NCI-H226 (cell line): ENCODE measurements around the gene TMEM101.
"Not testable (repeated sequence)": the region's sequence is repeated elsewhere in the genome, so short reads cannot be mapped to it uniquely, and the experiment has no call there.

Source experiments
- DNase-seq: peaks from one replicate; pipeline ENCODE4 v3.0.0-alpha.2; 2015

The TMEM101 gene

DNA sequence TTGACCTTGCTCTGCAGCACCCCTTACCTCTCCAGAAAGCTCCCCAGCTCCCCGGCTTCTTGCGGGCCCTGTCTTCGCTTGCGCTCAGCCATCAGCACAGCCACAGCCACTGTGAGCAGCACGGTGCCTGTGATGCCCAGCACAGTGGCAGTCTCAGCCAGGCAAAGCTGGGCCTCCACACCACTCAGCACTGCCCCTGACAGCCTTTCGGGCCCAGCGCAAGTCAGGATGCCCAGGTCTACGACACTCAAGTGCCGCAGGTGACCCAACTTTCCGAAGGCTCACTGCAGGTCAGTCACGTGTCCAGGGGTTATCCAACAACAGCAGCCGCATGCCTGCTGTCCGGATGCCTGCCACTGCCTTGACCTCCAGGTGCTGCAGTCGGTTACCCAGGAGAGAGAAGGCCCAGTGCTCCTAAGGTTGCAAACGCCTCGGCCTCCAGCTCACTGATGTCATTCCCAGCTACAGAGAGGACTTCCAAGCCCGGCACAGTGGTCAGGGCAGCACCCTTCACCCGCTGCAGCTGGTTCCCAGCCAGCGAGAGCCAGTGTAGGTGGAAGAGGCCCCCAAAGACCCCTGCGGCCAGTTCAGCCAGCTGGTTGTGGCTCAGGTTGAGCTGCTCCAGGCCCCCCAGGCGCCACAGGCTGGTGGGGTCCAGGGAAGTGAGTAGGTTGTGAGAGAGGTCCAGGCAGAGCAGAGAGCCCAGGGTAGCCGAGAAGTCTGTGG is 8.9 kb upstream of the TMEM101 start:
- DNase-seq = no peak

DNA sequence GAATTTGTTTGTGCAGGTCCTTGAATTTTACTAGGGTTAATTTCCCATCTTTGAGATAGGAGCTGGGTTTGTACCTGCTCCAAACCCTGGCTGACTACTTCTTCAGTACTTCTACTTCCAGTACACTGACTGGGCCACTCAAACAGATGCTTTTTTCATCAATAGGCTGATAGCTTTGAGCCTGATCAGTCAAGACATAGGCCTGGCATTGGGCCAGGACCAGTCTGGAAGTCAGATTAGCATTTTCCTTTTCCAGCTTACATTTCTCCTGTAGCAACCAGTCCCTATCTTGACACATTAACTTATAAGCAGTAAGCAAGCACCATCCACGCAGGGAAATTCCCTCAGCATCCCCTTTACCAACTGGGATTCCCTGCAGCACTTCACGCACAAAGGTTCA is 7.5 kb upstream of the TMEM101 start:
- DNase-seq = no peak

DNA sequence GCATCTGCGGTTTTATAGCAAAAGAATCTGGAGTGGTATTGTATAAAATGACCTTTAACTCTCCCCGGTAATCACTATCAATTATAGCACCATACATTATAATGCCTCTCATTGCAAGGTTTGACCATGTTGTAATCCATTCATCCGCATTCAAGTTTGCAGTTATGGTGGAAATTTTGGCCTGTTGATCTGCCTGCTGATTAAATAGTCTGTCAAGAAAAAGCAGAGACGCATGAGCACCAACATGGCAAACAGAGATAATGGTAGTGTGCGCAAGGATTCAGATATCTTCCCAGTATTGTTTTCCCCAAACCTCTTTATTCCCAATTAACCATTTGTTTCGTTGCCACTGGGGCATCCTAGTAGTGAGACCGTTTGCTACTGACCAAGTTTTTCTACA is 6.5 kb upstream of the TMEM101 start:
- not testable (repeated sequence) for DNase-seq

DNA sequence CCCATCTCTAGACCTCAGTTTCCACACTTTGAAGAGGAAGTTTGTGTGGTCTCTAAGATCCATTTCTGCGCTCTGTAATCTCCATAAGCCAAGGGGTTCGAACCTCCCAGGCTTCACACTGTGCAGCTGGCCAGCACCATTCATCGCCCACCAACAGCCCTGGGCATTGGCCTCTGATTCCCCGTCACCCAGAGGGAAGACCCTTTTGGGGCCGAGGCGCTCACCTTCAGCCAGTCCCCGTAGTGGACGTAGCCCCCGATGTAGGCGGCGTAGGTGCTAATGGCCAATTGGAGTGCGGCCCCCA is 678 bp downstream of the TMEM101 start:
- no peak for DNase-seq

DNA sequence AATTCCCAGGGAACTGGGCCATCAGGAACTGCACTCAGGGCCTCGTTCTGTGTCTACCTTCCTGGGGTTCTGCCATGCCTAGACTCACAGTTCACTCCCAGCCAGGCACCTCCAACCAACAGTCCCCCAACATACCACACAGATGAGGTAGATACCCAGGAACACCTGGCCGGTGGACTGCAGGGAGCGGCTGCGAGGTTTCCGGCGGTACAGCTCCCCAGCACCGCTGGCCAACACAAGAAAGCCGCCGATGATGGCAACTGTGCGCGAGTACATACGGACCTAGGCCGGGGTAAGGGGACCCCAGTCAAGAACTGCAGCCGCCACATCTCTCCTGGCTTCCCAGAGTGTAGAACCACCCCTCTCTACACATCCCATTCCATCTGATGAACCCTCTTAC is 1.9 kb downstream of the TMEM101 start:
- no peak for DNase-seq

DNA sequence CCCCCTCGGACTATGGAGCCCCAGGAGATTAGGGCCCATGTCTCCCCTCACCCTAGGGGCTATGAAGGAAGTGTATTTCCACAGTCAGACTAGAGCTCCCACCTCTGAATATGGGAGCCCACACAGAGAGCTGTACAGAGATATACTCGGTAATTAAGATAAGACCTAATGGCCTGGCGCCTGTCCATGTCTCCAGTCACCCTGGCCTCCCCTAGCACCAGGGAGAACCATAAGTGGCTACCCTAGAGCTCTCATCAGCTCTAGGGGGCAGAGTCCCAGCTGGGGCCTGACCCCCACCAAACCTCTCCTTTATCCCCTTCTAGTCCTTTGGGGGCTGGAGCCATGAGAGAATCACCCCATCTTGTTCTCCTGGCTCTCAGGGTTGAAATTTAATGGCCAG is 2.4 kb downstream of the TMEM101 start:
- DNase-seq = no peak

DNA sequence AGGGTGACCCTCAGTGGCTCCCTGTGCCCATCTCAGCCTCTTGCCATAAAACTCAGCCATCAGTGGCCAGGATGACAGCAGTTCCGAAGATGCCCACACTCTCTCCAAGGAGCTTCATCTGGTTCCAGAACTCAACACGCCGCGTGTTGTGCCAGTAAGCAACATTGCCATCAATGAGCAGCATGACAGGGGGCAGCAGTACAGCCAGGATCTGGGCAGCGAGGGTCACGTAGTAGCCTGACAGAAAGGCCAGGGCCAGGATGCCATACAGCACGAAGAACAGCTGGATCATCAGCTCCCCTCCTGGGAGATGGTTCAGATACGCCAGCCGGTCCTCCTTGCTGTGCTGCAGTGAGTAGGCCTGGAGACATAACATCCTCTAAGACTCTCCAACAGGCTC is 2.9 kb downstream of the TMEM101 start:
- DNase-seq = no peak

DNA sequence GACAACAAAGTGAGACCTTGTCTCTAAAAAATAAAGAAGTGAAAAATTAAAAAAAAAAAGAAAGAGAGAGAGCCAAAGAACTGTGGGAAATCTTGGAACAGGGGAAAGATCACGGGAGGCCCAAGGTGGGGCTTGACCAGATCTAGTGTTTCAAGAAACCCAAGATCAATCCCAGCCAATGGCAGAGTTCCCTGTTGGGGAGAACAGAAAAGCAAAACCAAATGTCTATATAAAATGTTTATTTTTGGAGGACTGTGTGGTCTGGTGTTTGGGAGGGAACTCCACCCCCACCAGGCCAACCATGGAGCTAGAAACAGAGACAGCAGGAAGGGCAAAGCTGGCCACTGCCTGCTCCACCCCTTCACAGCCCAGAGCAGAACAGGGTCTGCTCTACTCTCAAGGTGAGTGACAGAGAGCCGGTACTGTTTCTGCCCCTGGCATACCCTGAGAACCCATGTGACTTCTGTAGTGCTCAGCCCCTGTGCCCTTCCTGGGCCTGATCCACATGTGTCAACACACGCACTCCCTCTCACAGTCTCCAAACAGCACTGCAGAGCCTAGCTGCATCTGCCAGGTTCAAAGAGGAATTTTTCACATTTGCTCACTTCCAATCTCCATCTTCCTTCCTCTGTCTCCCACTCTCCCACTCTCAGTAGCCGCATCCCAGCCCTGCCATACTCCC is 3.7 kb downstream of the TMEM101 start:
- no peak for DNase-seq

DNA sequence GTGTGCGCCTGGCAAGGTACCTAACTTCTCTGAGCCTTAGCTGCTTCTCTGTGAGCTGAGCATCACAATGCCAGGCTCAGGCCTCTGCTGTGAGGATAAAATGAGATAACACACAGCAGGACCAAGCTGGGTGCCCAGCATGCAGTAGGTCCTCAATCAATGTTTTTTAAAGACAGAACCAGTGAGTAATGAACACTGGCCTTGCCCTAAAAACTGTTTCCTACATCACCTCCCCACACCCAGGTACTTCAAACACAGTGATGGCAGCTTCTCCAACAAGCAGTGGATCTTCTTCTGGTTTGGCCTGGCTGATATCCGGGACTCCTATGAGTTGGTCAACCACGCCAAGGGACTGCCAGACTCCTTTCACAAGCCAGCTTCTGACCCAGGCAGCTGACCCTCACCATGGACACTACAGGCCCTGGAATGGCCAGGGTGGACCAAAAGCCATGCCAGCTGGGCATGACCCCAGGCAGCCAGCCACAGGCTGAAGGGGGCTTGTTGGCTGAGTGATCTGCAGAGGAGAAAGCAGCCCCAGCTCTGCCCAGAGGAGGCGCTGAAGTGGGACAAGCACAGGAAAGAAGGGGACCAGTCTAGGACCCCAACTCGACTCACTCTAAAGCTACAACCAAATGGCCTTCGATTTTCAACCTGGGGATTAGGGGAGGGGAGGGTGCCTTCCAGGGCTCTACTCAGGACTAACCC is 6.4 kb downstream of the TMEM101 start:
- no peak for DNase-seq

DNA sequence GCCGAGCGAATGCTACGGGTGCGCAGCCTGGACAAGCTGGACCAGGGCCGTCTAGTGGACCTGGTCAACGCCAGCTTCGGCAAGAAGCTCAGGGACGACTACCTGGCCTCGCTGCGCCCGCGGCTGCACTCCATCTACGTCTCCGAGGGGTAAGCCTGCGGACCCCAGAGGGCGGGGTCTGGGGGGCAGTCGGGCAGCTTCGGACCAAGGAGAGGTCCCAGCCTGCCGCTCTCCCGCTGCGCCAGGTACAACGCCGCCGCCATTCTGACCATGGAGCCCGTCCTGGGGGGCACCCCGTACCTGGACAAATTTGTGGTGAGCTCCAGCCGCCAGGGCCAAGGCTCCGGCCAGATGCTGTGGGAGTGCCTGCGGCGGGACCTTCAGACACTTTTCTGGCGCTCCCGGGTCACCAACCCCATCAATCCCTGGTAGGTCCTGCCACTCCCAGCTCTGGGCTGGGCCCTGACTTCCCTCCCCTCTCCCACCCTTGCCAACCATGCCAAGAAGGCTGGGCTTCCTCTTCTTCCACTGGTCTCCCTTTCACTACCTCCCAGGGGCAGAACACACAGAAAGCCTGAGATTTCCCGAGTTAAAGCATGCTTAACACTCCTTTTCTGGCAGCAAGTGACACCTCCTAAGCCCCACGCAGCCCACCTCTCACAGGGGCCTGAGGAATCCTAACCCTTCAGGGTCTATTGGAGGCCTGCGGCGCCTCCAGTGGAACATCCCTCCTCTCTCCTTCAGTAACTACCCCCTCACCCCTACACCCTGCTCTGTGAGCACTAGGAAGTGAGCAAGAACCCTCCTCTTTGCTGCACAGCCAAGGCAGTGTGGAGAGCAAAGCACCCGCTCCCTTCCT is 7.2 kb downstream of the TMEM101 start:
- peak; percentile 59 for DNase-seq

DNA sequence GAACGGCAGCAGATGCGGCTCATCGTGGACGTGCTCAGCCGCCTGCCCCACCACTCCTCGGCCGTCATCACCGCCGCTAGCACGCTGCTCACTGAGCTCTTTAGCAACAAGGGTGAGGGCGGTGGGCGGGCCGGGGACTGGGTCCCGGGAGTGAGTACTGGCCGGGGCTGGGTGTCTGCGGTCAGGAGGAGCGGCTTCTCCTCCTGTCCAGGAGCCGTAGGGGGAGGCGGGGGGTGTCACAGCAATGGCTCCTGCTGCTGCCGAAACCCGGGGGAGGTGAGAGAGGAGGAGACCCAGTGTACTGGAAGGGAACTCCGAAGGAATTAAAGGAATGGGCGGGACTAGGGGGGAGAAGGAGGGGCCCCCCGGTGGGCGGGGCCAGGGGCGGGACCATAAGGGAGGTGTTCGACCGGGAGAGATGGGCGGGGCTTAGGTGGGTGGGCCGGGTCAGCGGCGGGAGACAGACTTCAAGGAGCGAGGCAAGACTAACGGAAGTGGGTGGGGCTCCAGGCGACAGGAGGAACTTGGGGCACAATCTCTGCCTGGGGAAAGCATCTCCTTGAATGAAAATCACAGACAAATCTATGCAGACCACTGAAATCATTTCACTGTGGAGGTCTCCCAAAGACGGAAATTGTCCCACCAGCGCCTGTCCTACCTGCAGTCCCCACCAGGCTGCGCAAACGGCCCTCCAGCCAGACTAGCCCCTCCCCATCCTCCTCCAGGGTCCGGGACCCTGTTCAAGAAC is 8.0 kb downstream of the TMEM101 start:
- DNase-seq = peak; percentile 95

DNA sequence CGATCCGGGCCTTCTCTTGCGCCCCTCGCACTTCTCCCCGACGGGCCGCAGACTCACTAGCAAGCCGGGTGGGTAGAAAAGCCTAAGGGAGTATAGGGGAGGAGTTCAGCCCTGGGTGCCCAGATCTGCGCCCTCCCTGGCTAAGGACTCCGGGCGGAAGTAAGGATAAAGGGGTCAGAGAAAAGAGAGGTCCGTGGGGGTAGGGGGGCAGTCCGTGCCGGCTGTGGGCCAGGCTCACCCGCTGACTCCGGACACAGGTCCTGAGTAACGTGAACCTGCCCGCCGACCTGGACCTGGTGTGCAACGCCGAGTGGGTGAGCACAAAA is 8.5 kb downstream of the TMEM101 start:
- DNase-seq = no peak

DNA sequence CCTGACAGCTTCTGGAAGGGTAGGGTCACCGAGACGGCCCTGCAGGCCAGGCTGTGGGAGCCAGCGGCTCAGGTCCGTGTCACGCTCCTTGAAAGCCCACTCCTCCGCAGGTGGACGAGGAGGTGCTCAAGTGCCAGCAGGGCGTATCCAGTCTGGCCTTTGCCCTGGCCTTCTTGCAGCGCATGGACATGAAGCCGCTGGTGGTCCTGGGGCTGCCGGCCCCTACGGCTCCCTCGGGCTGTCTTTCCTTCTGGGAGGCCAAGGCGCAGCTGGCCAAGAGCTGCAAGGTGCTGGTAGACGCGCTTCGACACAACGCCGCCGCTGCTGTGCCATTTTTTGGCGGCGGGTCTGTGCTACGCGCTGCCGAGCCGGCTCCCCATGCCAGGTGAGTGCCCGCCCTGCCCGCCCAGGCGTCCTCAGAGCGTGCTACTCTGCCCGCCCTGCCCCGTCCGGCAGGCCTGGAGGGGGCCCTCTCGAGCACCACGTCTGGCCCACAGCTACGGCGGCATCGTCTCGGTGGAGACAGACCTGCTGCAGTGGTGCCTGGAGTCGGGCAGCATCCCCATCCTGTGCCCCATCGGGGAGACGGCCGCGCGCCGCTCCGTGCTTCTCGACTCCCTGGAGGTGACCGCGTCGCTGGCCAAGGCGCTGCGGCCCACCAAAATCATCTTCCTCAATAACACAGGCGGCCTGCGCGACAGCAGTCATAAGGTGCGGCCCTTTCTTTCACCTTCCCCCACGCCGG is 9.1 kb downstream of the TMEM101 start:
- no peak for DNase-seq

DNA sequence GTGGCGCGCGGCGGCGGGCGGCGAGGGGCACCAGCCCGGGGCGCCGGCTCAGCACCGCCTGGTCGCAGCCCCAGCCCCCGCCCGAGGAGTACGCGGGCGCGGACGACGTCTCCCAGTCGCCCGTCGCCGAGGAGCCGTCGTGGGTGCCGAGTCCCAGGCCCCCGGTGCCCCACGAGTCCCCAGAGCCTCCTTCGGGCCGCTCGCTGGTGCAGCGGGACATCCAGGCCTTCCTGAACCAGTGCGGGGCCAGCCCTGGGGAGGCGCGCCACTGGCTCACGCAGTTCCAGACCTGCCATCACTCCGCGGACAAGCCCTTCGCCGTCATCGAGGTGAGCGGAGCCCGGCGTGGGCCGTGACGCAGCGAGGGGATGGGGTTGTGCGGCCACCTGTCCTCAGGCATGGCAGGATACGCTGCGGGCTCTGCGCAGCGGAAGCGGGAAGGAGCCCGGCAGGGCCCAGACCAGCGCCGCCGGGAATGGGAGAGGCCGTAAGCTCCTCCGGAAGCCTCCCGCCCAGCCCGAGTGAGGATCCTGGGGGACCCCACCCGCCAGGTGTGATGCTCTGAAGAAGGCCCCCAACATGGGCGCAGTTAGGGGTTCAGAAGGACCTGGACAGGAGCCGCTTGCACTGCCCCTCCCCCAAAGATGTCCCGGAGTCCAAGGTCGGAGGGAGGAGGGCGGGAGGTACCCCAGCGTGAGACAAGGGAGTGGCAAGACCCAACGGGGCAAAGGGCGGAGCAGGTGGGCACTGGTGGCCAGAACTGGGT is 9.8 kb downstream of the TMEM101 start:
- no peak for DNase-seq

DNA sequence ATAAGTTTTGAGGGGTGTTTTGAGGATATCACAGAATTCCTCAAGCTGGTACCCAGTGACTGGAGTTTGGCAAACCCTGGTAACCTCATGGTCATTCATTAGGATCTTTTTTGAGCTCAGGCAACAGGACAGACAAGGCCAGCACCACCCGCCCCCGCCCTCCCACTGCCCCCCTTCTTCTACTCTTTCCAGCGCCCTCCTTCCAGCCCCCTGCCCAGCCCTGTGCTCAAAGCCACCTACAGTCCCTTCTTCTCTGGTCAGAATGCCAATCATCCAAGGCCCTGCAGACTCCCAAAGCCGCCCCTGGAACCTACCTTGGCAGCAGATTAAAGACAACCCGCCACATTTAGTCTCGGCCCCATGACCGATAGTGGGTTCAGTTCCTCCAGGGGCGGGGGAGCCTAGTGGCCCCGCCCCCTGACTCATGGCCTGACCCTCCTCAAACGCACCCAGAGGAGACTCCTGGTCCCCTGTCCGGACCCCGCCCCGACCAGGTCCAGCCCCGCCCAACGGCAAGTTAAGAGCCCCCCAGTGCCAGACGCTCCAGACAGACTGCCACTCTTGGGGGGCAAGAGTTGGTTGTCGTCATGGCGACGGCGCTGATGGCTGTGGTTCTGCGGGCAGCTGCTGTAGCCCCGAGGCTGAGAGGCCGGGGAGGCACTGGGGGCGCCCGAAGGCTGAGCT is 10.5 kb downstream of the TMEM101 start, which contains the start of gene NAGS:
TSS of gene NAGS (plus strand) at position 546 of the 684 bp plus-strand sequence. CDS start at position 588, 42 bp downstream.
- DNase-seq = no peak

DNA sequence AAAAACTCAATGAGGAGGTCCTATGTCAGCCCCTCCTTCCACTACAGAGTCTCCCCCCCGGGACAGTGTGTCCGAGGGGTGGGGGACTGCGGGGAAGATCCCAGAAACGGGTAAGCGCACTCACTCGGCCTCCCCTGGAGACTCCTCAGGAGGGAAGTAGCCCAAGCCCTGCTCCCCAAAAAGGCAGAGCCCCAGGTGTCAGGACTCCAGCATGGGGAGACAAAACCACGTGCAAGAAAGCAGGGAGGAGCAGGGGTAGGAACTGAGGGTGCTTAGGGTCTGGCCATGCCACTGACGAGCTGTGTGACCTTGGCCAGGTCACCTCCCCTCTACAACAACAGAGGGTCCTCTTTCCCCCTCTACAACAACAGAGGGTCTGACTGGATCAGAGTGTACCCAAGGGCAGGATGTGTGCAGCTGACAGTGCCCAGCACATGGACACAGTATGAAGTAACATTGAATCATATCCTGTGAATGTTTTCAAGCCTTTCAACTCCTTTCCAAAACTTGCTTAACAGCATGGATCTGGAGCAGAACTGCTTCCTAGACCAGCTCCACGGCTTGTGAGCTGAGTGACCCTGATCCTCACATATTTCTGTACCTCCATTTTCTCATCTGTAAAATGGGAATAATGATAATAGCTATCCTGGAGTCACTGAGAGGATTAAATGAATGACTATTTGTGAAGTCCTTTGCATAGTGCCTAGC is 12.5 kb downstream of the TMEM101 start:
- peak; percentile 79 for DNase-seq

DNA sequence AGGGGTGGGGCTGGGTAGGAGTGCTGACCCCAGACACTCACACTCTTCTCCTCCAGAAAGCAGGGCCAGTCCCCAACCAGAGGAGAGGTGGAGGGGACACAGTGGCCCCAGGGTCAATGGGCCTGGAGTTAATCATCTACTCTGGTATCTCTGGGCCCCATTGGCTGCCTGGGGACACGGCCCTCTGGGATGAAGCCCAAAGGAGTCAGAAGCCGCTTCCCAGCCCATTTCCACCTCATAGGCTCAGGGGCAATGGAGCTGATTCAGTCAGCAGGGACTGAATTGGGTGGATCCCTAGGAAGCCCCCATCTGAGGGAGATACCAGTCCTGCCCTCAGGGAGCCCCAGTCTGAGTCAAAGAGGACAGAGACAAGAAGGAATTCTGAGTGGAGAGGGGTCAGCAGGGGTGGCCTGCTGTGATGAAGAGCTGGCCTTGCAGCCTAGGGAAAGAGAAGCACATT is 13.3 kb downstream of the TMEM101 start:
- no peak for DNase-seq

DNA sequence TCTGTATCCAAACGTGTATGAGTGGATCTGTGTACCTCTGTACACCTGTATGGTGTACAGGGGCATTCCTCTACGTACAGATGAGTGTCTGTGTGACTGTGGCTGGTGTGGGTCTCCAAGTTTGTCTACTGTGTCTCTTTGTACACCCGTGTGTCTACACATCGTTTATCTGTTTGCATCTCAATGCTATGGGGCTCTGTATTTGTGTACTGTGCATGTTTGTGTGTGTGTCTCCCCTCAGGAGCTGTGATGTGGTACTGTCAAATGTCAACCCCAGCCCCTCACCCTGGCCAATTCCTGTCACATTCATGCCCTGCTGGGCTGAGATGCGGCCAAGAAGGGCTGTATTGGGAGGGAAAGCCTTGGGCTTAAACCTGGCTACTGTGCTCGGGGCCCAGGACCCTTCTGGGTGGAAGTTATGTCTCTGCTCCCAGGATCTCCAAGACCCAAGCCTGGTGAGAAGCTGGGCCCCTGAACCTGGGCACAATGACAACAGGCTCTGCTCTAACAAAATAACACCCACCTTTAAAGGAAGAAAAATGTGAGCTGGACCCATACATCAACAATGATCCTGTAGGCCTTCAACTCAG is 13.8 kb downstream of the TMEM101 start:
- DNase-seq = no peak

DNA sequence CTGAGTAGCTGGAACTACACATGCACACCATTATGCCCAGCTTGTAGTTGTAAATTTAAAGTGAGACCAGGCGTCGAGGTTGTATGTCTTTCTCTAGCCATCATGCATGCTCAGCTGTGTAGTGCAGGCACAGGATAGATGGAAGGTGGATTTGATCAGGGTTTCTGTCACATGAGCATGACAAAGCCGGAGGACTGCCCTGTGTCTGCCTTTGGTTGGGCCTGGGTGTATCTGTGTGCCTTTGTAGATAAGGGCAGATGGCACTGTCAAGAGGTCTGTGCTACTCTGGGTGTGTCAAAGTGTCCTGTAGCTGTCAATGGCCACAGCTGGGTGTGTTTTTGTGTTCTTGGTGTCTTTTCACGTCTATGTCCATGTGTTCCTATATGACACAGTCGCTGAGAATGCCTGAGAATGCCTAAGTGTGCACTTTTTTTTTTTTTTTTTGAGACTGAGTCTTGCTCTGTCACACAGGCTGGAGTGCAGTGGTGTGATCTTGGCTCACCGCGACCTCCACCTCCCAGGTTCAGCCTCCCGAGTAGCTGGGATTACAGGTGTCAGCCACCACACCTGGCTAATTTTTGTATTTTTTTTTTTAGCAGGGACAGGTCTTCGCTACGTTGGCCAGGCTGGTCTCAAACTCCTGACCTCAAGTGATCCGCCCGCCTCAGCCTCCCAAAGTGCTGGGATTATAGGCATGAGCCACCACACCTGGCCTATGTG is 14.5 kb downstream of the TMEM101 start:
- no peak for DNase-seq
